ENCODE data around the gene PHF14.

PHF14 gene

GRCh38 chr7:11120068-11120664, 146.5 kb downstream of the PHF14 start:
- DNase-seq, result no peak

GRCh38 chr7:11120675-11121220, 147.1 kb downstream of the PHF14 start:
- no peak for DNase-seq

DNA sequence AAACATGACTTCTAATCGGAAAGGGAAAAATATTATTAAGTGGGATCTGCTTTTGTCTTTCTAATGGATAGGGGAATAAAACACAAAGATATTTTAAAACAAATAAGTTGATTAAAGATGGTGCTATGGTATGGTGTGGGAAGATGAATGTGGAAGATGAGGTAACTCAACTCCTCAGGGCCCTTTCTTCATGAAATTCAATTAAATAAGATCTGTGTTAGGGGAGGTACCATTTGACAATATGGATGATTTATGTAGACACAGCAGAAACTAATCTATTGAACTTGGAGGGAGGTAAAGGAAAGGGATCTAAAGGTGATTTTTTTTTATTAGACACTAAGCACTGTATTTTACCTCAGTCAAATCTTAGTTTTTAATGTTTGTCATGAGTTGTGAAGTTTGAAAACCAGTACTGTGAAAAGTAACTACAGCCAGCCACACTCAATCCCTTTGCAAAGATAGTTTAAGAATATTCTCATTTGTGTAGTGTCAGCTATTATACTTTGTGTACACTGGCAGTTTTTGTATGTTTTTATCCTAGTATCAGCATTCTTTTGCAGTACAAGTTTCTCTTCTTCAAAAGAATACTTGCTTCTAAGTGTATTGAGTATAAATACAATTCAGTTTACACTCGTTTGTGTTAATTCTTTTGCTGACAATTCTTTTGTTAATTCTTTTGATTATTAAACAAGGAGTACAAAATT, 151.3 kb downstream of the PHF14 start:
- no peak for DNase-seq

DNA sequence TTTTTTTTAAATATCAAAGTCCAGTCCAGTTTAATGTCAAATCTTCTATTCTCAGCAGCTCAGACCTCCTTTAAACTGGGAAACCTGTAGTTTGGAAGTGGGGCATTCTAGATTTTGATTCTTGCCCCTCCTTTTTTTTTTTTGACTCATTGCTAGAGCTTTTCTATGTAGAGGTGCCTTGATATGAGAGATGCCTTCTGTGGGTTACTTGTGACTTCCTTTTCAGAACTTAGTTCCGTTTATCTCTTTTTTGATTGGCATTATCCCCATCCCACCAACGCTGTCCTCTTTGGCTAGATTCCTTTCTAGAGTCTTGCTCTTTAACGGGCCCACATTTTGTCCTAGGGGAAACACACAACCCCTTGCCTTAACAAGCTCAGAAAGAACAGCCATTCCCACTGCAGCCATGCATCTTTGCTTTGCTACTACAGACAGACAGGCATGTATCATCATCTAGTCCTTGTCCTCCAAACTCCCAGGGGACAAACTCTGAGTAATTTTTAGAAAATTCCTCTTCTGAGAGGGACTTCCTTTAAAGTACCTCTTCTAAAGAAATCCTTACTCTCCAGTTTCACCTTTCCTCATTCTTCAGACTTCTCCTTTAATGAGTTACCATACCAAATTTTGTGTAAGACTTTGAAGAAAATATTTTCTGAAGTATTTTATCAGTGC, 153.6 kb downstream of the PHF14 start:
- DNase-seq, result no peak

- DNase-seq, result no peak
Observed at GRCh38 chr7:11127988-11128387, 154.3 kb downstream of the PHF14 start.

DNA sequence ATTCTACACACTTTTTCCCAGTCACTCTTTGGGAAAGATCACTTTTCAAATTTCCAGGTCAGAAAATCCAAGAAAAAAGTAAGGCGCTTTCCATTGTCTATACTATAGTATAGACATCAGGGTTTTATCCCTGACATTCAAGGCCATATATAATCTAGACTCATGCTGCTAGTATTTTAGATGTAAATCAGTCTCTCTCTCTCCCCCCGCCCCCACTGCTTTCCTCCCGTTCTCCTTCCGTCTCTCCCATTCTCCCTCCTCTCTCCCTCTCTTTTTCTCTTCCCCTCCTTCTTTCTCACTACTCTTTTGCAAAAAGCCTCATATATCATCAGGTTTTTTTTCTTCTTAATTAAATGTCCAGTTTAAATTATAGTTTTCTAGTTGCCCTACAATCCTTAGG, 154.8 kb downstream of the PHF14 start:
- no peak for DNase-seq

DNA sequence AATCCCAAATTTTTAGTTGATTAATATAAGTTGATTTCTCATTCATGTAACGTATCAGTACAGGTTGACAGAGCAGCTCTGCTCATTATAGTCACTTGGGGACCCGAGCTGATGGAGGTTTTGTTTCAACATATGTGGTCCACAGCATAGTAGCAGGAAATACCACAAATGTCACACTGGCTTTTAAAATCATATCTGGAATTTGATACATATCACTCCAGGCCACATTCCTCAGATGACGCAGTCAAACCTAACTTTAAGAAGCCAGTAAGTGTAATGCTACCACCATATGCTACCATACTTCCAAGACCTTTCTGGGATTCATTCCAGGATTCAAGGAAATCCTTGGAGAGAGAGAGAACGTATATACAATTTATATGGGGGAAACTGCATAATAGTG, 156.3 kb downstream of the PHF14 start:
- DNase-seq, result no peak

DNA sequence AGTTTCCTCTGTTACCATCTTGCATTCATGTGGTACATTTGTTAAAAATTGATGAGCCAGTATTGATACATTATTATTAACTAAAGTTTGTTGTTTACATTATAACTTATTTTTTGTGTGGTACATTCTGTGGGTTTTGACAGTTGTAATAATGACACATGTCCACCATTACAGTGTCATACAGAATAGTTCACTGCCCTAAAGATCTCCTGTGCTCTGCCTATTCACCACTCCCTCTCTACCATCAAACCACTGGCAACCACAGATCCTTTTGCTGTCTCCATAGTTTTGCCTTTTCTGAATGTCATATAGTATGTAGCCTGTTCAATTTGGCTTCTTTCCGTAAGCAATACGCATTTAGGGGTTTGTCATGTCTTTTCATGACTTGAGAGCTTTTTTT, 156.9 kb downstream of the PHF14 start:
- DNase-seq, result no peak

GRCh38 chr7:11133436-11133959, 159.8 kb downstream of the PHF14 start:
- no peak for DNase-seq

- DNase-seq, result no peak
Observed at GRCh38 chr7:11135573-11135972, 161.9 kb downstream of the PHF14 start.

DNA sequence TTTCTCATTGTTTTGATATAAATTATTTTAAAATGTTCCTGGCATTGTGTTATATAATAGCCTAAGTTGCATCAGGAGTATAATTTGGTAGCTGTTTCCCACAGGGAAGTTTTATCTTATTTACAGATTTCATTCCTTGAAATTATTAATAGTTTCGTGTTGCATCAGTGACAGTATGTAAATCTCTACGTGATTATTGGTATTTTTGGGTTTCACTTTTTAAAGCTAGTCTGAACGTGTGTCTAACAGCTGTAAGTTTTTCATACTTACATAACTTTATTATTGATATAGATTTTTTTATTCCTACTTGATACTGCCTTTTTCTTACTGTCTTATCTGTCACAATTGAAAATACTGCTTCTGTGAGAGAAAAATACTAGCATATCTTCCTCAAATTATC, 167.9 kb downstream of the PHF14 start:
- no peak for DNase-seq

- no peak for DNase-seq
Observed at GRCh38 chr7:11153694-11154093, 180.0 kb downstream of the PHF14 start.

DNA sequence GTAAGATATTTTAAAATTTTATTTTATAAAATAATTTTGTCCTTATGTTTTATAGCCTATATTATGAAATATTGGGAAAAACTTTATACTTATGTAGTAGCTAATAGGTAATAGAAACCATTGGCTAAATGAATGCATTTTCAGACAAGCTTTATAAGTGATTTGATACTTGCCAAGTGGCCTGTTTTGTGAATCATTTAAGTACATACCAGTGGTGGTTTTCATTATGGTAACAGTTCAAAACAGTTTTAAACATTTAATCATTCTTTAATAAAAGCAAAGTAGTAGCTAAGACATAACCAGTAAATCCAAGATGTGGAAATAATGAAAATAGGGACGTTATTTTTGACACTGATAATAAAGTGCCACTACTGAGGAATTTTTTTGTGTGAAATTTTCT, 182.2 kb downstream of the PHF14 start:
- no peak for DNase-seq

- no peak for DNase-seq
Observed at GRCh38 chr7:11161499-11161898, 187.8 kb downstream of the PHF14 start.

DNA sequence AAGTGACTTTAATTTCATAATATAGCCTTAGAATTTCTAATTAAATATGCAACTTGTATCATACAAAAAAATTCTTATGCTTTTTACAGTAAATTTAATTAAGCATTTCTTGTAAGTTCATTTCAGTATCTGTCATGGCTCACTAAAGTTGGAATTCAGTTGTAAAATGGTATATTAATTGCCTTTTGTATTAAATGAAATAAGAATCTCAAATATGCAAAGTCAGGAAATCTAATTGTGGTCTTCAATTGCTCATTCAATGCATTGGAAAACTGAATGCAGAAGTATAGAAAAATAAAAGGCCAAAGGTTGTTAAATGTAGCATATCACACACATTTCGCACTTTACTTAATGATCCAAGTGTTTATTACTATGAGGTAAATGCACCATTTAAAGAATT, 189.5 kb downstream of the PHF14 start:
- DNase-seq, result no peak

GRCh38 chr7:11166051-11166450, 192.4 kb downstream of the PHF14 start:
- no peak for DNase-seq

DNA sequence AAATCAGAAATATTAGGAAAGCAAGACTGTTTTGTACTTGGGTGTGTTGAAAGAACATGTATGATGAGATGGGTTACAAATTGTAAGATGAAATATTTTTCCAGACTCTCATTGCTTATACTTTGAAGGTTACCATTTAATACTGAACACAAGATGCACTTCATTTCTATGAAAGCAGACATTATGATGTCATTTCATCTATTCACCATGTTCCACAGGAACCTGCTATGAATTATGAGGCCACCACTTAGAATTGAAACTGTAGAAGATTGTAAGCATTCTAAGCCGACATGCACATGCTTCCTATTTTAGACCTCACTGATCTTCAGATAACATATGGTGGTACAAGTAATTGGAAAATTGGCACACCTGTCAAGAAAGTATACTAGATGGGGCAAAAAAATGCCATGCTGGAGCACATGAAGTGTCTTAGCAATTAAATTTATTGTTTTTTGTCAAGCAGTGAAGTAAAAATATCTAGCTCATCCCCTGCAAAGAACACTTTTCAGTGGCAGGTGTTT, 195.0 kb downstream of the PHF14 start:
- DNase-seq, result no peak

GRCh38 chr7:11170175-11170574, 196.5 kb downstream of the PHF14 start:
- no peak for DNase-seq

DNA sequence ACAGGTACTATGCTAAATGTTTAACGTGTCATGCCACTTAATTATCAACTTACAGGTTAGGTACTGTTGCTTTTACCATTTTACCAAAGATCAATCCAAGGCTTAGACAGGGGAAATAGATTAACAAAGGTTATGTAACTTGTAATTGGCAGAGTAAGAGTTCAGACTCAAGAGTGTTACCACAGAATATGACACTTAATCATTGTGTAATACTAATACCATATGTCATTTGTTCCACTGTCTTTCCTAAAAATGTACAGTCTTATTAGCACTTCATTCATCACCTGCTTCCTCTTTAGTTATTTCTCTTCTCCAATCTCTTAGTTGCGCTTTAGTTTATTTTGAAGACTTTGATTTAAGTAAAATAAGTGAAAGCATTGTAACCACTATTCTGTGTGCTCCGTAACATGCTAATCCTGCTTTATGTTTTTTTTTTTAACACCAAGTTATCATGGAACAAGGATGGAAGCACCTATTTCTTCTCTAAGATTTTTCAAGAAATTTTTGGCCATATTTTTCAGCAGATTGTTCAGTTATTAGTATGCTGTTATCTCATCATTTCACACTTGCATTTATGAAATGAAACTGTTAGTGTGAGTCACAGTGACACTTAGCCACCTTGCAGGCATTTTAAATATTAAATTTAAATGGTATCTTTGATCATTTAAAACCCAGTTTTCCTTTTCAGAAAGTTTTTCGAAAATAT, 197.3 kb downstream of the PHF14 start:
- no peak for DNase-seq

- DNase-seq, result no peak
Observed at GRCh38 chr7:11171569-11172192, 198.0 kb downstream of the PHF14 start.

DNA sequence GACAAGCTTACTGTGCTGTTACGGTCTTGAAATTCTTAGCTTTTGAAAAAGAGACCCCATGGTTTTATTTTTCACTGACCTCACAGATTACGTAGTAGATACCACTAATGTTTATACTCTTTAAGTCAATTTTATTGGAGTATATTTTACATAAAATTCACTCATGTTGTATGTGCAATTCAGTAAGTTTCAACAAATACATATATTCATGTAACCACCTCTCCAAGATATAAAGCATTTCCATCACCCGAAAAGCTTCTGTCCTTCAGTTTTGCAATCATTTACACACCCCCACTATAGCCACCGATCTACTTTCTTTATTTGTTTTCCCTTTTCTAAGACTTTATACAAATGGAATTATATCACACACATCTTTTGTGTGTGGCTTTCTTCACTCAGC, 199.2 kb downstream of the PHF14 start:
- no peak for DNase-seq

GRCh38 chr7:11175371-11175770, 201.7 kb downstream of the PHF14 start:
- no peak for DNase-seq

Data from activated gamma-delta T cell (primary cell).